ENCODE data around the gene MUC13. TPM values are rescaled to one million over a fixed set of nuclear protein-coding genes. Genes with fewer than 3 reads are reported as not detected.

MUC13 gene
- total and polyA plus RNA-seq, 2 of the 4 experiments (the other 2 are of a cell fraction): not detected

GRCh38 chr3:124881976-124882697 is 52.4 kb downstream of the MUC13 start:
- H4K20me1 ChIP-seq (ENCODE audit: insufficient read depth, low read length): peaks cover 17% of the 10 kb centered on the region
- H2BK20ac ChIP-seq (ENCODE audit: low read depth, low read length): peak overlapping the region; percentile 53
- H2BK120ac ChIP-seq (ENCODE audit: low read depth, low read length): peak overlapping the region; percentile 57
- DNase-seq (no peak), ATAC-seq (ENCODE audit: low read depth) (no peak)
- H3K23ac ChIP-seq (ENCODE audit: low read depth, low read length): peak overlapping the region; percentile 85
- no peak overlapping the region for H3K56ac ChIP-seq (ENCODE audit: extremely low read depth, insufficient read depth, low read length)
- intact Hi-C loops (cut with micrococcal nuclease) (no loop called here), dilution Hi-C loops (cut with HindIII; ENCODE audit: low sequenced_read_pairs, unreplicated experiment) (loop anchor here (25.0 kb wide), 1 partner anchor 120 kb away; no protein-coding TSS in a partner anchor), in situ Hi-C loops (cut with MboI; ENCODE audit: low sequenced_read_pairs) (no loop called here)
- H2AFZ ChIP-seq (replicated peaks; ENCODE audit: low read length, poor library complexity): no peak overlapping the region
- H4K8ac ChIP-seq (ENCODE audit: low read depth in 2 of 2, low read length in 2 of 2): peak overlapping the region; percentile 33 to 48; a peak in 1 of 4 replicates
- ChIA-PET POLR2A (ENCODE audit: unreplicated experiment) (no interaction called here), CTCF (interaction anchor here (0.7 to 1.3 kb wide), 3 partner anchors 15 to 95 kb away, joined by 3 to 7 read pairs (median 4); no protein-coding TSS in a partner anchor)
- no peak overlapping the region for H2BK5ac ChIP-seq (ENCODE audit: low read depth, low read length, poor library complexity, severe bottlenecking)
- H3K36me3 ChIP-seq (ENCODE audit: control insufficient read depth, insufficient read depth, low read length): no peaks in the 10 kb centered on the region; the same call in none of the 2 replicates
- H3K18ac ChIP-seq (ENCODE audit: low read depth, low read length): peak overlapping the region; percentile 24; the same call in 1 of the 2 replicates
- peaks cover 39% of the 10 kb centered on the region for H3K9me1 ChIP-seq (ENCODE audit: insufficient read depth, low read length)
- peak overlapping the region; percentile 82; the same call in 2 of the 3 replicates for H2BK15ac ChIP-seq (ENCODE audit: low read depth, low read length)
- H3K14ac ChIP-seq (replicated peaks; ENCODE audit: low read depth, low read length): peak overlapping the region; percentile 69
- peak overlapping the region; percentile 18 for H2AK9ac ChIP-seq (replicated peaks; ENCODE audit: low read depth, low read length, poor library complexity)
- H3K27ac ChIP-seq (ENCODE audit: insufficient read depth, low read length): no peak overlapping the region
- WGBS, 2 experiments (ENCODE audit: extremely low coverage in 2 of 2, insufficient read length in 1 of 2): 95% methylated on average over 7 of the region's 11 CpGs; no CpG with 5 or more reads in 1 of the 2 experiments
- BruUV-seq (replicated peaks): no TSS peak
- no peaks in the 10 kb centered on the region for H3K9me3 ChIP-seq (ENCODE audit: control insufficient read depth, insufficient read depth, low read length)
- H3K4ac ChIP-seq (ENCODE audit: low read depth, low read length): peak overlapping the region; percentile 87
- no peaks in the 10 kb centered on the region for H3K27me3 ChIP-seq (ENCODE audit: control insufficient read depth, insufficient read depth, low read length)
- H3K9ac ChIP-seq (ENCODE audit: low read depth, low read length): no peak overlapping the region
- peaks cover 25% of the 10 kb centered on the region for H3K4me1 ChIP-seq (ENCODE audit: control insufficient read depth, insufficient read depth, low read length)
- H4K5ac ChIP-seq (ENCODE audit: low read depth, low read length): no peak overlapping the region
- H3K4me3 ChIP-seq (ENCODE audit: insufficient read depth, low read depth, low read length): no peak overlapping the region
- peak overlapping the region; percentile 90 for H2AK5ac ChIP-seq (ENCODE audit: low read depth, low read length)
- H3K79me1 ChIP-seq (ENCODE audit: low read depth in 1 of 2, low read length in 2 of 2): peaks cover 18 to 73% of the 10 kb centered on the region in 2 experiments
- H4K91ac ChIP-seq (ENCODE audit: insufficient read depth, low read depth, low read length): peak overlapping the region; percentile 58
- H3K4me2 ChIP-seq (ENCODE audit: low read depth, low read length): peak overlapping the region; percentile 3; the same call in 1 of the 2 replicates
- no peak for TF ChIP-seq MAFK (IDR thresholded peaks at IDR 0.05; ENCODE audit: low read depth, low read length)
- no peak for TF ChIP-seq USF2 (IDR thresholded peaks at IDR 0.05; ENCODE audit: low read depth, low read length)
- TF ChIP-seq POLR2A (IDR thresholded peaks at IDR 0.05; ENCODE audit: low read depth, low read length): no peak
- TF ChIP-seq FOS (IDR thresholded peaks at IDR 0.05; ENCODE audit: low read depth, low read length): no peak
- no peak for TF ChIP-seq CEBPB (IDR thresholded peaks at IDR 0.05; ENCODE audit: low read depth, low read length)
- no peak for TF ChIP-seq BHLHE40 (IDR thresholded peaks at IDR 0.05; ENCODE audit: low read depth, low read length)
- no peak for TF ChIP-seq SMC3 (IDR thresholded peaks at IDR 0.05; ENCODE audit: low read depth, low read length)
- no peak for TF ChIP-seq NFE2L2 (IDR thresholded peaks at IDR 0.05; ENCODE audit: low read depth, low read length)
- no peak for TF ChIP-seq MXI1 (IDR thresholded peaks at IDR 0.05; ENCODE audit: borderline replicate concordance, low read depth, low read length)
- no peak for TF ChIP-seq MAZ (IDR thresholded peaks at IDR 0.05; ENCODE audit: borderline replicate concordance, low read depth, low read length)
- no peak for TF ChIP-seq RCOR1 (IDR thresholded peaks at IDR 0.05; ENCODE audit: insufficient replicate concordance, low read length)
- TF ChIP-seq RFX5 (IDR thresholded peaks at IDR 0.05; ENCODE audit: low read depth, low read length): no peak
- no peak for TF ChIP-seq RAD21 (IDR thresholded peaks at IDR 0.05; ENCODE audit: low read length)
- no peak for TF ChIP-seq CTCF (conservative IDR thresholded peaks at IDR 0.05; ENCODE audit: low read depth, low read length)
